GM12874 (cell line): ENCODE data around the gene NAXE.

Experiments
- TF ChIP-seq, protein P1 (sequence below): IDR thresholded peaks from 2 replicates; pipeline ENCODE4 v1.5.1; 2011; ENCODE audit warnings: low read depth, mild to moderate bottlenecking, control low read depth, low read length, moderate library complexity; ENCODE audit not compliant: insufficient read depth

The NAXE gene

DNA sequence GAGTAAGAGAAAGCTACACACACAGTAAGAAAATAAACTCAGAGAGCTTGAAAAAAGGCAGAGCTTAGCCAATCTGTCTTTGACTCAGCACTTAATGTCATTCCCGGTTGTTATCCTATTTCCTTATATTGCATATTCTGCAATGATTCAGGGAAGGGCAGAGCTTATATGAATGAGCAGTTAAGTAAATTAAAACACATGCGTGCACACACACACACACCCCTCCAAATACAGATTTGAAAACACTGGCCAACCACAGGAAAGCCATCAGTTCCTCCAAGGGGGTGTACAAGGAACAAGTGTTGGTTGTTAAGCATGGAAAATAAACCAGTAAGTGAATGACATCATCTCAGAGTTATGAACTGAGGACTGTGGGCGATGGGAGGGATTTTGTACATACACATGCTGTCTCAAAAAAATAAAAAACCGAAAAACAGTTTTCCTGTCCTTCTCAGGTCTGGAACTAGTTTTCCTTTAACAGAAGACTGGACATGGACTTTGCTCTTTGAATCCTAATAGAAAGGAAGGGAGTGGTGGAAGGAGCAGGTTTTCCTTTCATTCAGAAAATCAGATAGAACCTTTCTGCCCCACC lies 20.2 kb upstream of the NAXE start:
- TF ChIP-seq, protein P1, sequence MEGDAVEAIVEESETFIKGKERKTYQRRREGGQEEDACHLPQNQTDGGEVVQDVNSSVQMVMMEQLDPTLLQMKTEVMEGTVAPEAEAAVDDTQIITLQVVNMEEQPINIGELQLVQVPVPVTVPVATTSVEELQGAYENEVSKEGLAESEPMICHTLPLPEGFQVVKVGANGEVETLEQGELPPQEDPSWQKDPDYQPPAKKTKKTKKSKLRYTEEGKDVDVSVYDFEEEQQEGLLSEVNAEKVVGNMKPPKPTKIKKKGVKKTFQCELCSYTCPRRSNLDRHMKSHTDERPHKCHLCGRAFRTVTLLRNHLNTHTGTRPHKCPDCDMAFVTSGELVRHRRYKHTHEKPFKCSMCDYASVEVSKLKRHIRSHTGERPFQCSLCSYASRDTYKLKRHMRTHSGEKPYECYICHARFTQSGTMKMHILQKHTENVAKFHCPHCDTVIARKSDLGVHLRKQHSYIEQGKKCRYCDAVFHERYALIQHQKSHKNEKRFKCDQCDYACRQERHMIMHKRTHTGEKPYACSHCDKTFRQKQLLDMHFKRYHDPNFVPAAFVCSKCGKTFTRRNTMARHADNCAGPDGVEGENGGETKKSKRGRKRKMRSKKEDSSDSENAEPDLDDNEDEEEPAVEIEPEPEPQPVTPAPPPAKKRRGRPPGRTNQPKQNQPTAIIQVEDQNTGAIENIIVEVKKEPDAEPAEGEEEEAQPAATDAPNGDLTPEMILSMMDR = no peak

DNA sequence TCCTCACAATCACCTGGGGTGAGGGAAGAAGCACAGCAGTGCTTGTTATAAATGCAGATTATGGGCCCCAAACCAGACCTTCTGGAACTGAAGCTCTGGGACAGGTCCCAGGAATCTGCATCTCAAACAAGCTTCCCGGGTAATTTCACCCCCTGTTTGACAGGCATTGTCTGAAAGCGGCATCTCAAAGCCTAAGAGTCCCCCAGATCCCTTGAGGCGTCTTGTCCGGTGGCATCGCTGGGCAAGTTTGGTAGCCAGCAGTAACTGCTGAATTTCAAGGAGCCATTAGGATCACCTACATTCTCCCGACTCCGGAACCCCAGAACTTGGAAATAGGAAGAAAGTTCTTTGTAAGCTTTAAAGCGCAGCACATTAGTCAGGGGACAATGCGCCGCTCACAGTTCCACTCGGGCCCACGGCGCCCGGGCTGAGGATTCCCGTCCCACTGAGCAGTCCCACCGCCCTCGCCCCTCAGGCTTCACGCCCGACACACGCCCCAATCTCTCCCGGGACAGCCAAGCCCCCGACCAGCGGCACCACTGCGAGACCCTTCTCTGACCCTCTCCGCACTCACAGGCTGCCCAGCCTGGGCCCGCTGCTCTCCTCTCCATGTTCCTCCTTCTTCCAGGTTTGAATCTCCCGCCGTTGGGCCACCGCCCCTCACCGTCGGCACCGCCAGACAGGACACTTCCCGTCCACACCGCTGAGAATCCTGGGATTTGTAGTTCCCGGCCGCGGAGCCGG lies 19.5 kb upstream of the NAXE start, which contains the start of gene IQGAP3:
Gene IQGAP3 (minus strand): TSS at position 647 of the 744 bp plus-strand sequence. CDS start 36 bp downstream, at position 611.
- TF ChIP-seq, protein P1 = no peak

DNA sequence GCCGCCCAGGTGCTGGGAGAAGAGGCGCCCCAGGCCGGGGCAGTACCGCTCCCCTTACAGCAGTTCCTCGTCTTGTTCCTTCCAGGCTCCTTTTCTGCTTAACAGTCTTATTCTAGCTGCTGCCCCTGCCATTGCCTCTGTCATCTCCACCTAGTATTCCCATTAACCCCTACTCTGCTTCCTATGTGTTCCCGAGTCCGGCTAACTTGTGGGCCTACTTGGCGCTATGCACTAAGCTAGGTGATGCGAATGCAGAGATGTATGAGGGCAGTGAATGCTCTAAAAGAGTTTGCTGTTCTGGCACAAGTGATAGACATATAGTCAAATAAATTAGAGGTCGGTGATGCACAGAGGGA lies 18.9 kb upstream of the NAXE start:
- TF ChIP-seq, protein P1 = no peak

DNA sequence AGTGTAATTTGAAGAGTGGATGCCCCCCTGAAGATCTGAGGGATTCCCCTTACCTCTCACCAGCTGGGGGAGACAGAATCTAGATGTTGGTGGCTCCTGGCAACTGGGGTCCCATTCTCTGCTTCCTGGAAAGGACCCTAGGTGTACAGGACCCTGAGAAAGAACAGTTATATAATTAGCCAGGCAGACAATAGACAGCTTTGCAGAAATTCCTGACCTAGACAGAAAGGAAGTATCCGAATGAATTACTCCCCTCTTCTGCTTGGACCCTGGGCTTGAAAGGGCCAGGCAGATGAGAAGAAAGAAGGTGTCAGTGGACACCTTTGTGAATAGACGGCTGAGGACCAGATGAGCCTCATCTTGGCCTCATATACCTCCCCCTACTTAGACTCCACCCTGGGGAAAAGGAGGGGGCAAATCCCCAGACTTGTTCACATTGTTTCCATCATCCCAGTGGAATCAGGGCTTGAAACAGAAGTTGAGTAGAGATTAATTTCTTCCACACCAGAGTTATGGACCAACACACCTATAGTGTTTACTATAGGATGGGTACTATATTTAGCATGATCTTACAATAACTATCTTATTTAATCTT lies 17.4 kb upstream of the NAXE start:
- TF ChIP-seq, protein P1 = no peak

DNA sequence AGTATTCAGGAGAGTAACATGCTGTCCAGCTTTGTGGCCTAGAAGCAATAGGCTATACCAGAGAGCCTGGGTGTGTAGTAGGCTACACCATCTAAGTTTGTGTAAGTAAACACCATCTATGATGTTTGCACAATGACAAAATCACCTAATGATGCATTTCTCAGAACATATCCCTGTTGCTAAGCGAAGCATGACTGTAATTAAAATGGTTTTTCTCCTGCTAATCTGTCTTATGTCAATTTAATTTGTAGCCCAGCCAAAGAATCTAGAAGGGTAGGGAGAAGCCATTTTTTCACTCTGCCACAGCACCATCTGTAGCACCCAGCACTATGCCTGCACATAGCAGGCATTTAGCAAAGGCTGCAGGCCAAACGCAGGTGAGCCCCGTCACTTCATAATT lies 14.0 kb upstream of the NAXE start:
- TF ChIP-seq, protein P1 = no peak

DNA sequence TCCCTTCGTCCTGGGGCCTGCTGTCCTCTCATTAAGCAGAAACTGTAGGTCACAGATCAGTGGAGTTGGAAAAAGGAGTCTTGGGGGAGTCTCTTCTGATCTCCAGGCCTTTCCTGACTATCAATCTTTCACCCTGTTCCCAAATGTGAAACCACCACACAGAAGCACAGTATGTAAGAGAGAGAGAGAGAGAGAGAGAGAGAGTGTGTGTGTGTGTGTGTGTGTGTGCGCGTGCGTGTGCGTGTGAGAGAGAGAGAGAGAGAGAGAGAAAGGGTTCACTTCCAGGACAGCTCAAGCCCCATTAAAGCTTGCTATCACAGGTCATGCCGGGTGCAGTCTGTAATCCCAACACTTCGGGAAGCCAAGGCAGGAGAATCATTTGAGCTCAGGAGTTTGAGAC lies 13.5 kb upstream of the NAXE start:
- TF ChIP-seq, protein P1 = no peak

GRCh38 chr1:156579472-156579871 lies 12.1 kb upstream of the NAXE start, which contains the start of gene TTC24:
TTC24 (plus strand) TSS chr1:156579723; CDS start chr1:156581365, 1,642 bp downstream.
- TF ChIP-seq, protein P1 = no peak
